T-helper 9 cell (primary cell): ENCODE data around the gene LENG8.
"Not testable (repeated sequence)": the region's sequence is repeated elsewhere in the genome, so short reads cannot be mapped to it uniquely, and the experiment has no call there.

Experiments used
- DNase-seq: peaks from one replicate; pipeline ENCODE4 v3.0.0-alpha.2; 2020

The LENG8 gene

GRCh38 chr19:54462047-54462654 lies 13.2 kb downstream of the LENG8 start:
- DNase-seq = no peak

- peak; percentile 59 for DNase-seq
These were observed 13.9 kb downstream of the LENG8 start for GRCh38 chr19:54462655-54463530.

- peak; percentile 90 for DNase-seq
These were observed 14.6 kb downstream of the LENG8 start, which contains the start of gene LENG9 for GRCh38 chr19:54463531-54464043. Gene LENG9, minus strand, starts transcription at chr19:54463778. Its CDS starts 252 bp downstream, at chr19:54463526.

GRCh38 chr19:54464044-54464629 lies 15.1 kb downstream of the LENG8 start:
- peak; percentile 72 for DNase-seq

GRCh38 chr19:54464630-54465425 lies 15.8 kb downstream of the LENG8 start:
- DNase-seq = peak; percentile 50

GRCh38 chr19:54465426-54466109 lies 16.6 kb downstream of the LENG8 start:
- no peak for DNase-seq

- DNase-seq = not testable (repeated sequence)
These were observed 17.1 kb downstream of the LENG8 start for GRCh38 chr19:54466110-54466480.

GRCh38 chr19:54469496-54469934 lies 20.5 kb downstream of the LENG8 start:
- DNase-seq = no peak

GRCh38 chr19:54470276-54470887 lies 21.4 kb downstream of the LENG8 start:
- no peak for DNase-seq

GRCh38 chr19:54470991-54471782 lies 22.2 kb downstream of the LENG8 start:
- DNase-seq = no peak

GRCh38 chr19:54473071-54473891 lies 24.3 kb downstream of the LENG8 start, which contains the start of gene CDC42EP5:
Gene CDC42EP5, minus strand, starts transcription at chr19:54473296. Its CDS starts 7,749 bp downstream, at chr19:54465547.
- DNase-seq = no peak

- DNase-seq = no peak
These were observed 24.9 kb downstream of the LENG8 start for GRCh38 chr19:54473892-54474372.

- no peak for DNase-seq
These were observed 26.7 kb downstream of the LENG8 start for GRCh38 chr19:54475706-54476105.

- DNase-seq = no peak
These were observed 28.7 kb downstream of the LENG8 start for GRCh38 chr19:54477650-54478049.

- no peak for DNase-seq
These were observed 29.8 kb downstream of the LENG8 start for GRCh38 chr19:54478677-54479266.

GRCh38 chr19:54480051-54480450 lies 31.1 kb downstream of the LENG8 start:
- no peak for DNase-seq

- peak; percentile 32 for DNase-seq
These were observed 32.4 kb downstream of the LENG8 start for GRCh38 chr19:54481326-54481930.

- DNase-seq = no peak
These were observed 33.9 kb downstream of the LENG8 start for GRCh38 chr19:54482889-54483288.

GRCh38 chr19:54484451-54484850 lies 35.5 kb downstream of the LENG8 start:
- DNase-seq = no peak
